Measurements from ENCODE around the gene ZBTB7C. TPM values are rescaled to one million over a fixed set of nuclear protein-coding genes. Genes with fewer than 3 reads are reported as not detected.

ZBTB7C gene
- polyA plus RNA-seq, 1 donor: 1.7 TPM

DNA sequence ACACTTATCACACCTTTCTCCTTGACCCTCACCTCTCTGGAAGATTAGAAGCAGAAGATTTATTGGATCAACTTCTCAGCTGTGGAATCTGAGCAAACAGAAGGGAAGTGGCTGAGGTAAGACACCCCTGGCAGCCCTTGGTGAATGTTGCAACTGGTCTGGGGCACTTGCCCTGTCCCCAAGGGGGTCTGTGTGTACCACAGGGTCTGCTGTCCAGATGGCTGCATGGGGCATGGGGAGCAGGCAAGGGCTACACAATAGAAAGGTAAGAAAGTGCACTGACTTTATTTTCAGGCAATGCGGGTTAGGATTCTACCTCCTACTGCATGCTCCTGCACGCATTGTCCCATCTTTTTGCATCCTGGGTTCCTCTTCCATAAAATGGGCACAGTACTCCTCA, 240.3 kb downstream of the ZBTB7C start:
- no CpG with 5 or more reads among the region's 2 CpGs for WGBS (ENCODE audit: insufficient coverage, low lambda C conversion rate)
- Histone ChIP-seq H3K4me1 (ENCODE audit: control insufficient read depth, insufficient read depth, low read length) (peaks cover 58% of the 10 kb centered on the region), H3K27me3 (ENCODE audit: control insufficient read depth, insufficient read depth, low read length) (no peaks in the 10 kb centered on the region), H3K9me3 (ENCODE audit: control insufficient read depth, low read depth, low read length) (no peaks in the 10 kb centered on the region), H3K4me3 (ENCODE audit: low read length) (no peak overlapping the region), H3K27ac (ENCODE audit: low read length) (peak overlapping the region; percentile 74), H3K36me3 (ENCODE audit: control insufficient read depth, insufficient read depth, low read length) (no peaks in the 10 kb centered on the region)
- no peak for DNase-seq

DNA sequence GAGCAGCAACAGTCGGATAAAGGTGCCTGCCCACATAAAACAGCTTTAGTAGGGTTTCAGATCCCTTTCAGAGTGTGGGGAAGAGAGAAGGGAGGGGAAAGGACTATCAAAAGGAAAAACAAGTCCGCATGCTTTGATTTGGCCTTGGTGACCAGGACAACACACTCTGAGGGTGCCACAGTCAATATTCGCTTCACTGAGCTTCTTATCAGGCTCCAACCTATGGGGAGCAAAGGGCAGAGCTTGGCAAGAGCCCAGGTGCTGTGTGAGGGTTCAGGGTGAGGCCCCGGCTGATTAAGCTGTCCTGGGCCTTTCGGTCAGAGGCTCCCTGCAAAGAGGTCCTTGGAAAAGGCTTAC, 241.3 kb downstream of the ZBTB7C start:
- Histone ChIP-seq H3K9me3 (ENCODE audit: control insufficient read depth, low read depth, low read length) (no peaks in the 10 kb centered on the region), H3K36me3 (ENCODE audit: control insufficient read depth, insufficient read depth, low read length) (no peaks in the 10 kb centered on the region), H3K4me3 (ENCODE audit: low read length) (no peak overlapping the region), H3K4me1 (ENCODE audit: control insufficient read depth, insufficient read depth, low read length) (peaks cover 67% of the 10 kb centered on the region), H3K27ac (ENCODE audit: low read length) (peak overlapping the region; percentile 74), H3K27me3 (ENCODE audit: control insufficient read depth, insufficient read depth, low read length) (no peaks in the 10 kb centered on the region)
- DNase-seq: peak; percentile 93 to 96
- no CpG with 5 or more reads among the region's 5 CpGs for WGBS (ENCODE audit: insufficient coverage, low lambda C conversion rate)

DNA sequence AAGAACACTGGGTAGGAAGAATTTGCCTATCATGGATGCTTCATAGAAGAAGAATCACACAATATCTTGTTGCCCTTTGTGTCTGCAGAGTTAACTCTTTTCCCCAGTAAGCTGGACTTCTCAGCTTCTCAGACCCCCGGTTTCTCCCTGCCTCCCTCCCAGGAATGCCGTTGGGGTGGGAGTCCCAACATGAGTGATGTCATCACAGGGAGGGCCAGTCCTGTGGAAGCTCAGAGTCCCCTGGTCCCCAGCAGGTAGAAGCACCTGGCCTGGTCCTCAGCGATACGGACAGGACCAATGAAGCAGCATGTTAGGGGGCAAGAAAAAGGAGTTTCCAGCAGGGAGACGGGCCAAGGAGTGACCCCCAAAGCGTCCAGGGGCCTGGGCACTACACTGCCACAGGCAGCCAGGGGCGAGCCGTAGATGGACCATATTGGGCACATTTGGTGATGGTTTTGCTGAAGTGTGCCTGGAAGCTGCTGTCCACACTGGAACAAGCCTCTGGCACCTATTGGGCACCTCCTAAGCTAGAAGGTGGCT, 242.8 kb downstream of the ZBTB7C start:
- WGBS (ENCODE audit: insufficient coverage, low lambda C conversion rate): no CpG with 5 or more reads among the region's 8 CpGs
- Histone ChIP-seq H3K4me3 (ENCODE audit: low read length) (no peak overlapping the region), H3K36me3 (ENCODE audit: control insufficient read depth, insufficient read depth, low read length) (no peaks in the 10 kb centered on the region), H3K27ac (ENCODE audit: low read length) (peak overlapping the region; percentile 74), H3K4me1 (ENCODE audit: control insufficient read depth, insufficient read depth, low read length) (peaks cover 75% of the 10 kb centered on the region), H3K27me3 (ENCODE audit: control insufficient read depth, insufficient read depth, low read length) (no peaks in the 10 kb centered on the region), H3K9me3 (ENCODE audit: control insufficient read depth, low read depth, low read length) (no peaks in the 10 kb centered on the region)
- DNase-seq: peak in 1 of 2 donors; percentile 43

DNA sequence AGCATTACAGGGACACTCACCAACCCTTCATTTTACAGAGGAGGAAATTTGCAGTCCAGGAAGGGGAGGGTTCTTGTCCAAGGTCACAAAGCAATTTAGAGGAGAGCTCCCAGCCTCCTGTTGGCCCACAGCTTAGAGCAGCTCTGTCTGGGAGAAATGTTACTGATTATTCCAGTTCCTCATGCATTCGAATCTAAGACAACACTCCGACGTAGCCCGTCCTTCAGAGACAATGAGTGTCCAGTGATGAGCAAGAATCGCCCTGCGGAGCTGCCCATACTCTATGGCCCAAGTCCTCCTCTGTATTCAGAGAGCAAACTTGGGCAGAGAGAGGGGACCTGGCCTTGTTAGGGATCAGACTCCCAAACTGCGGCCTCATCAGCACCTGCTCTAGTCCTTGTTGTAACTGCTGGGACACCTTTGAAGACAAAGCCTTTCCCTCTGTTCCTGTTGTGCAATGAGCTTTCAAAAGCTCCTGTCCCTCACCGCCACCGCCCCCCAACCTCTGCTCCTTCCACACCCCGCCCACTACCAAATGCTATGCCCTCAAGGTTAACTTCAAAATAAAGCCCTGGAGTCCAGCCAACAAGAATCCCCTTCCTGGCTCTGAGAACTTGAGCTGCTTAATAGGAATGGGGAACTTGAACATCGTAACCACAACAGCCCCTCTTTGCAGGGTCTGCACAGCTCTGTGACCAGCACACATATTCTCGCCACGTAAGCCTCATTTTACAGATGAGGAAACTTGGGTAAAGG, 243.9 kb downstream of the ZBTB7C start:
- WGBS (ENCODE audit: insufficient coverage, low lambda C conversion rate): no CpG with 5 or more reads among the region's 13 CpGs
- peak overlapping the region; percentile 74 for H3K27ac ChIP-seq (ENCODE audit: low read length)
- DNase-seq: peak in 1 of 2 donors; percentile 77
- no peaks in the 10 kb centered on the region for H3K27me3 ChIP-seq (ENCODE audit: control insufficient read depth, insufficient read depth, low read length)
- no peaks in the 10 kb centered on the region for H3K36me3 ChIP-seq (ENCODE audit: control insufficient read depth, insufficient read depth, low read length)
- no peak overlapping the region for H3K4me3 ChIP-seq (ENCODE audit: low read length)
- peaks cover 80% of the 10 kb centered on the region for H3K4me1 ChIP-seq (ENCODE audit: control insufficient read depth, insufficient read depth, low read length)
- no peaks in the 10 kb centered on the region for H3K9me3 ChIP-seq (ENCODE audit: control insufficient read depth, low read depth, low read length)

DNA sequence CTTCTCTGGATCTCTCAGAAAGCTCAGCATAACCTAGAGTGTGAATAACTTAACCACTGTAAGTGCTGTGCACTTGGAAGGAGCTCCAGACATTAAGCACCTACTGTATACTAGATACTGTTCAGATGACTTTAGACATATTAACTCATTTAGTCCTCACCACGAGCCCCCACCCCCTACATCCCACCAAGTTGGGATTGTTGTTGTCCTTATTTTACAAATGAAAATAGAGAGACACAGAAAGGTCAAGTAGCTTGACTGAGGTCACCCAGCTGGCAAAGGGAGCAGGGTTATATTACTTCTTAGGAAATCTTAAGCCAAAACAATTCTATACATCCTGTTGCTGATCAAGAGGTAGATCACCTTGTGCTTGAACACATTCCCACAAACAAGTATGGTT, 244.5 kb downstream of the ZBTB7C start:
- H3K27ac ChIP-seq (ENCODE audit: low read length): peak overlapping the region; percentile 74
- no peak overlapping the region for H3K4me3 ChIP-seq (ENCODE audit: low read length)
- DNase-seq: no peak
- H3K4me1 ChIP-seq (ENCODE audit: control insufficient read depth, insufficient read depth, low read length): peaks cover 79% of the 10 kb centered on the region
- no peaks in the 10 kb centered on the region for H3K36me3 ChIP-seq (ENCODE audit: control insufficient read depth, insufficient read depth, low read length)
- no peaks in the 10 kb centered on the region for H3K9me3 ChIP-seq (ENCODE audit: control insufficient read depth, low read depth, low read length)
- H3K27me3 ChIP-seq (ENCODE audit: control insufficient read depth, insufficient read depth, low read length): no peaks in the 10 kb centered on the region
- WGBS (ENCODE audit: insufficient coverage, low lambda C conversion rate): no CpG with 5 or more reads among the region's 1 CpG

DNA sequence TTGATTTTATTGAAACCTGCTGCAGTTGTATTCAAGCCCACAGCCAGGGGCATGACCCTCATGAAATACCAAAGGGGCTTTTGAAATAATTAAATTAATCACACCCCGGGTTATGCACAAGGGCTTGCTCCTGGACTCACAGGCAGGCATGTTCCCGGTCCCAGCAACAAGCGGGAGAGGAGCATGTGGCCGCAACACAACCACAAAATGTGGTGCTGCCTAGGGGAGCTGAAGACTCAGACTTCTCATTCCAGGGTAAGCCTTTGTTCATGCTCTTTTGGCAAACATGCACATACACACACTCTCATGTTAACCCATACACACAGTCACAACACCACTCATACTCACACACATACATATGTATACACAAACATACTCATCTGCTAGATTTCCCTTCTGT, 245.1 kb downstream of the ZBTB7C start:
- Histone ChIP-seq H3K4me3 (ENCODE audit: low read length) (no peak overlapping the region), H3K9me3 (ENCODE audit: control insufficient read depth, low read depth, low read length) (no peaks in the 10 kb centered on the region), H3K36me3 (ENCODE audit: control insufficient read depth, insufficient read depth, low read length) (no peaks in the 10 kb centered on the region), H3K27me3 (ENCODE audit: control insufficient read depth, insufficient read depth, low read length) (no peaks in the 10 kb centered on the region), H3K4me1 (ENCODE audit: control insufficient read depth, insufficient read depth, low read length) (peaks cover 73% of the 10 kb centered on the region), H3K27ac (ENCODE audit: low read length) (peak overlapping the region; percentile 74)
- no CpG with 5 or more reads among the region's 4 CpGs for WGBS (ENCODE audit: insufficient coverage, low lambda C conversion rate)
- DNase-seq: no peak

DNA sequence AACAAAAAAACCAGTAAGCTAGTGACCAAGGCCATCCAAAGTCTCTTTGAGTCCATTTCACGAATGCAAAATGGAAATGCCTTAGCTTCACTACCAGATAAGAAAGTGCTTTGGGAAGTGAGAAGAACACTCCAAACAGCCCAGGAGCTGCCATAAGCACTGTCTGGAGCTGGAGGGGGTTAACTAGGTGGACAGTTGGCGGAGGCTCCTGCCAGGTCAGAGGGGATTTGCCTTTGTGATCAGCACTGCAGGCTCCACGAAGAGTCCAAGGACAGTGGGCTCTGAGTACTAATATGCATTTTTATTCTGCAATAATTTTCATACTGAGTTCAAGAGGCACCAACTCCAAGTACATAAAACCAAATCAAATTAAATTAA, 245.5 kb downstream of the ZBTB7C start:
- Histone ChIP-seq H3K4me3 (ENCODE audit: low read length) (no peak overlapping the region), H3K27ac (ENCODE audit: low read length) (no peak overlapping the region), H3K36me3 (ENCODE audit: control insufficient read depth, insufficient read depth, low read length) (no peaks in the 10 kb centered on the region), H3K27me3 (ENCODE audit: control insufficient read depth, insufficient read depth, low read length) (no peaks in the 10 kb centered on the region), H3K4me1 (ENCODE audit: control insufficient read depth, insufficient read depth, low read length) (peaks cover 69% of the 10 kb centered on the region), H3K9me3 (ENCODE audit: control insufficient read depth, low read depth, low read length) (no peaks in the 10 kb centered on the region)
- no CpG with 5 or more reads among the region's 3 CpGs for WGBS (ENCODE audit: insufficient coverage, low lambda C conversion rate)
- DNase-seq: no peak

DNA sequence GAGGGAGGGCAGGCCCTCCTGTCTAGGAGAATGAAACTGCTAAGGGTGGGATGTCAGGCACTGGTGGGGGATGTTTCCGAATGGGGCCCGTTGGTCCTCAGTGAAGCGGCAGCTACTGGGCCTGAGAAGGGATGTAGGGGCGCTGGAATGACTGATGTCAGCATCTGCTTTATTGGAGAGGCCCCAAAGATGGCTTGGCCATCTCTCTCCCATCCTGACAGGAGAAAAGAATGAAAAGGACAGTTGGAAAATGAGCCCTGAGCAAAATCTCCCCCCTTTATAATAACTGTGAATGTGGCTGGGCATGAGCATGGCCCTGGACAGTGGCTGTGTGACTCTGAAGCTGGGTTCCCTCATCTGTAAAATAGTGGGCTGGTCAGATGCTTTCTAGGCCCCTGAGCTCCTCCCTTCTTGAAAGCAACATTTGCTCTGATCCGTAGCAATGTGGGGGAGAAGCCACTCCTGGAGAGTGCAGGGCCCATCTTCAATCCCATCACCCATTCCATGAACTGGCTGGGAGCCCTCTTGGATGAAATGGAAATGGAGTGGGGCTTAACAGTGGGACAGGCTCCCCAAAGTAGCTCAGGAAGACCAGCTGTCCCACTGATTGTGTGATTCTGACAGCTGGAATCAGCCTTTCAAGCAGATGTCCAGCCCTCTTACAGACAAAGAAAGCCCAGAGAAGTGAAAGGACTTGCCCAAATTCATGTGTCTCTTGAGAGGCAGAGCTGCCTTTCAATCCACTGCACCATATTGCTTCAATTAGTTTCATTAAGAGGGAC, 246.0 kb downstream of the ZBTB7C start:
- Histone ChIP-seq H3K27ac (ENCODE audit: low read length) (no peak overlapping the region), H3K4me3 (ENCODE audit: low read length) (no peak overlapping the region), H3K36me3 (ENCODE audit: control insufficient read depth, insufficient read depth, low read length) (no peaks in the 10 kb centered on the region), H3K27me3 (ENCODE audit: control insufficient read depth, insufficient read depth, low read length) (no peaks in the 10 kb centered on the region), H3K9me3 (ENCODE audit: control insufficient read depth, low read depth, low read length) (no peaks in the 10 kb centered on the region), H3K4me1 (ENCODE audit: control insufficient read depth, insufficient read depth, low read length) (peaks cover 63% of the 10 kb centered on the region)
- no CpG with 5 or more reads among the region's 5 CpGs for WGBS (ENCODE audit: insufficient coverage, low lambda C conversion rate)
- DNase-seq: no peak

DNA sequence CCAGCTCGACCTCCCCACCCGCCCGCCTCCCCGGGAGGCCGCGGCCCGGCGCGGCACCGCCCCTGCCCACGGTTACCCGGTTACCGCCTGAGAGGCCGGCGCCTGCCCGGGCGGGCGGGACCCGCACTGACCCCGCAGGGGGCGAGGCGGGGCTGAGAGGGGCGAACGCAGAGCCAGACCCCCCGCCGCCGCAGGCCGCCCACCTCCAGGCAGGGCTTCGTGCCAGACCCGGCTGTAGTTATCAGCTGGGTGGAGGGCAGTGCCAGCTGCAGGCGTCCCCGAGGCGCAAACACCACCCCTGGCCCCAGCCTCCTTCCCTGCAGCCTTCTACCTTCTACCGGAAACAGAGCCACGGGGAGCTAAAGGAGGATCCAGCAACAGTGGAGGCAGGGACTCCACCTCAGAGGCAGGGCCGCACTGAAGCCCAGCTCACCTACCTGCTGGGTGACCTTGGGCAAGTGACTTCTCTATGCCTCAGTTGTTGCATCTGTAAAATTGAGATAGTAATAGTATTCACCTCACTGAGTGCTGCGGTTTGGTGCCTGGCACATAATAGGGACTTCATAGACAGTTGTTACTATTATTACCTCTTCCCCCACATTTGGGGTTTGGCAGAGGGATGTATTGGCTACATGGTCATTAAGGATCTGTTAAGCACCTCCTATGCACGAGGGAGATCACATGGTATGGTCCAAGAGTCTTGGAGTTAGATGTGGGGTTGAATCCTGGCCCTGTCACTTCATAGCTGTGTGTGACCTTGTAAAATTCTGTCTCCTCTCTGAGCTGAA, 247.1 kb downstream of the ZBTB7C start:
- peak overlapping the region; percentile 66 for H3K27ac ChIP-seq (ENCODE audit: low read length)
- H3K4me1 ChIP-seq (ENCODE audit: control insufficient read depth, insufficient read depth, low read length): peaks cover 54% of the 10 kb centered on the region
- H3K4me3 ChIP-seq (ENCODE audit: low read length): peak overlapping the region; percentile 40
- no peaks in the 10 kb centered on the region for H3K9me3 ChIP-seq (ENCODE audit: control insufficient read depth, low read depth, low read length)
- H3K36me3 ChIP-seq (ENCODE audit: control insufficient read depth, insufficient read depth, low read length): no peaks in the 10 kb centered on the region
- no CpG with 5 or more reads among the region's 38 CpGs for WGBS (ENCODE audit: insufficient coverage, low lambda C conversion rate)
- no peaks in the 10 kb centered on the region for H3K27me3 ChIP-seq (ENCODE audit: control insufficient read depth, insufficient read depth, low read length)
- DNase-seq: no peak

Measured in large intestine (tissue), 3 donors.